Right lobe of liver (tissue), 6 donors: ENCODE results near the gene PRR29. TPM values are rescaled to one million over a fixed set of nuclear protein-coding genes. Genes with fewer than 3 reads are reported as not detected.
A peak's percentile ranks its signal among the peaks of the same experiment; 100 is the strongest.

Experiments
- ATAC-seq, 4 donors: fragments of 200-7000 bp; cut with Tn5 transposase; one replicate each; pipeline ENCODE4 v1.9.1; 2020; ENCODE audit warnings: mild to moderate bottlenecking in 4 of 4, moderate library complexity in 4 of 4
- DNase-seq, 3 donors: peaks; one replicate each; pipeline ENCODE4 v3.0.0-alpha.2; 2020
- H3K27ac ChIP-seq, 3 donors: fragments of 200-600 bp; one replicate each; pipeline ENCODE4 v1.8.0; 2022
- H3K27me3 ChIP-seq, 2 donors: fragments of 200-600 bp; one replicate each; pipeline ENCODE4 v1.8.0; 2022
- H3K36me3 ChIP-seq, 4 donors: fragments of 200-600 bp; sonication (generic) in 1 of 4; one replicate each; pipeline versions ENCODE4 v1.5.1 to v1.8.0; 2017 to 2022; ENCODE audit warnings: control low read depth in 1 of 4
- H3K4me1 ChIP-seq, 4 donors: fragments of 200-600 bp; sonication (generic) in 1 of 4; one replicate each; pipeline versions ENCODE4 v1.5.1 to v1.8.0; 2017 to 2022; ENCODE audit warnings: control low read depth in 1 of 4
- H3K4me3 ChIP-seq, 3 donors: fragments of 200-600 bp; one replicate each; pipeline ENCODE4 v1.8.0; 2022
- H3K9me3 ChIP-seq, 4 donors: fragments of 200-600 bp; sonication (generic) in 1 of 4; one replicate each; pipeline versions ENCODE4 v1.5.1 to v1.8.0; 2017 to 2022; ENCODE audit warnings: control low read depth in 1 of 4
- CTCF ChIP-seq, 4 donors: fragments of 200-600 bp in 3 of 4; fragments of 450-650 bp in 1 of 4; IDR thresholded peaks; one replicate each; pipeline versions ENCODE4 v1.5.1 to v1.8.0; 2016 to 2022; ENCODE audit warnings: antibody characterized with exemption in 4 of 4, mild to moderate bottlenecking in 2 of 4
- POLR2A ChIP-seq: fragments of 450-650 bp; IDR thresholded peaks from one replicate; pipeline ENCODE4 v1.6.1; 2017; ENCODE audit warnings: antibody characterized with exemption, mild to moderate bottlenecking
- WGBS: methylation state at CpG from one replicate; pipeline ENCODE4 v1.1.6; 2018; ENCODE audit warnings: low coverage, low lambda C conversion rate; ENCODE audit not compliant: insufficient coverage; ENCODE audit errors: missing lambda C conversion rate; 5-methylcytosine and 5-hydroxymethylcytosine counted together
- intact Hi-C, 2 donors: fragments of 100-400 bp; cut with DNase I; formaldehyde crosslinking; loops; one replicate each; pipeline versions ENCODE4 v1.11.2 to v1.14.1; 2022
- total RNA-seq, 6 experiments: library from RNA; depleted of rRNA in 2 of 6; stranded (reverse); fragments of >200 nt in 2 of 6; fragmentation: NEBNext Ultra II Directional in 3 of 6; extraction: Animal tissue kit (Norgen Biotek cat#: 25700) in 3 of 6; gene quantifications; one replicate each; pipeline versions ENCODE4 v1.1.0 to v1.2.4, GENCODE V29; 2016 to 2023
- donor health status: DM: no; HTN: yes; CAD: no.
- donor health status: DM: no; HTN: no; CAD: no.
- donor health status: DM: no; HTN: no; CAD: no.
- donor health status: DM: no; HTN: yes; CAD: no.
- donor health status: DM: no; HTN: yes; CAD: no.

The PRR29 gene
- total RNA-seq, 6 experiments from 2014 or later = 0.07 to 0.33 (median 0.12) TPM; not detected in 3

- Histone ChIP-seq H3K4me3 (no peak overlapping the region), H3K9me3 (no peaks in the 10 kb centered on the region), H3K27me3 (no peaks in the 10 kb centered on the region), H3K36me3 (no peaks in the 10 kb centered on the region), H3K4me1 (no peaks in the 10 kb centered on the region), H3K27ac (no peak overlapping the region)
- TF ChIP-seq POLR2A (no peak), CTCF (IDR thresholded peaks at IDR 0.05) (no peak)
- ATAC-seq = no peak
- WGBS = no CpG with 5 or more reads among the region's 9 CpGs
- DNase-seq = no peak
- intact Hi-C loops = no loop called here
These were observed 38.1 kb upstream of the PRR29 start for GRCh38 chr17:63960006-63960405.

- H3K4me3 ChIP-seq = no peak overlapping the region
- ATAC-seq (no peak), DNase-seq (no peak)
- 68% methylated on average over 6 of the region's 7 CpGs for WGBS
- no peaks in the 10 kb centered on the region for H3K9me3 ChIP-seq
- TF ChIP-seq CTCF (IDR thresholded peaks at IDR 0.05) (no peak), POLR2A (no peak)
- intact Hi-C loops = no loop called here
- H3K27me3 ChIP-seq = no peaks in the 10 kb centered on the region
- no peaks in the 10 kb centered on the region for H3K36me3 ChIP-seq
- no peaks in the 10 kb centered on the region for H3K4me1 ChIP-seq
- H3K27ac ChIP-seq = no peak overlapping the region
These were observed 37.7 kb upstream of the PRR29 start for GRCh38 chr17:63960430-63960829.

DNA sequence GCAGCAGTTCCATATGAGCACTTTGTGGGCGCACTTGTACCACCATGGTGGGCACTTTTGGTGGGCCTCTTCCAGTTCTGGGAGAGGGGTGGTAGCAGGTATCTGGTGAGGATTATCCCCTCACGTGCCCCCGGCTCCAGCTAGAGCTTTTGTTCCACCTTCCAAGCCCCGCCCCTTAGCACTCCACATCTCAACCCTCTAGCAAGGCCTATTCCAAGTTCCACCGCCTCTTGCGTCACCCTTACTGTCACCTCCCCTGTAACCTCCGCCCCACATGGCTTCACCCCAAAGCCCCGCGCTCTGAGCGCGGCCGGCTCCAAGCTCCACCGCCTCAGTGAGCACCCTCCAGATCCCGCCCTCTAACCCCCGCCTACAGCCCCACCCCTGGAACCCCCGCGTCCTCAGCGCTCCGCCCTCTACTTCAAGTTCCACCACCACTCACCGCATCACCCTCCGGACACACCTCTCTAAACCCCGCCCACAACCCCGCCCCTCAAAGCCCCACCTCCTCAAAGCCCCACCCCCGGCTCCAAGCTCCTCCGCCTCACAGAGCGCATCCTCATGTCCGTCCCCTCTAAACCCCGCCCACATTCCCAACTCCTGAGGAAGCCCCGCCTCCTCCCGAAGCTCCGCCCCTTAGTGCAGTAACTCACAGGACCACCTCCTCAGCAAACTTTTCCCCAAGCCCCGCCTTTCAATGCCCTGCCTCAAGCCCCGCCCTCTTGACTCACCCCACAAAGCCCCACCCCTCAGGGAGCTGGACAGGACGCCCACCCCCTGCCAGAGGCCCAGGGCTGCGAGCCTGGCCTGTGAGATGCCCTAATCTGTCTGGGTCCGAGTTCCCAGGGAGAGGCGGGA lies 36.6 kb upstream of the PRR29 start:
- H3K9me3 ChIP-seq = no peaks in the 10 kb centered on the region
- ATAC-seq (peak; percentile 78 to 80 (median 79)), DNase-seq (peak; percentile 75 to 84 (median 76))
- intact Hi-C loops = no loop called here
- H3K4me3 ChIP-seq = peak overlapping the region in 1 of 3 donors; percentile 24
- TF ChIP-seq CTCF (IDR thresholded peaks at IDR 0.05) (no peak), POLR2A (no peak)
- 21% methylated on average over 34 of the region's 37 CpGs for WGBS
- H3K36me3 ChIP-seq = no peaks in the 10 kb centered on the region
- no peak overlapping the region for H3K27ac ChIP-seq
- no peaks in the 10 kb centered on the region for H3K4me1 ChIP-seq
- H3K27me3 ChIP-seq = no peaks in the 10 kb centered on the region

DNA sequence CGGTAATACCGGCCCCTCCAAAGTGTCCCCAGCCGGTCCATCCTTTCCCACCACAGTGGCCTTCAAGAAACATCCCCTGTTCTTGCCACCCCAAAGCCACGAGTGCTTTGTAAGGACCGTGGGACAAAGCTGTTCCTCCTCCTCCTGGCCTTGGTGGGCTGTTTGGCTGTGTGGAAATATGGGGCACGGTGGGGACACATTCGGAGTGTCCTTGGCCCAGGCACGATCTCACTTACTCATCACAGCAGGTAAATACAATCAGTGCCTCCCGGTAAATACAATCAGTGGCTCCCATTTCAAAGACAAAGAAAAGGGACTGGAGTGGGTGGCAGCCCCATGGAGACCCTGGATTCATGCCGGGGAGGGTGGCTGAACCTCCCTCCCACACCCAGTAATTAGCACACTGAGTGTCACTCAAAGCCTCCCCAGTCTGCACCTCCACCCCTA lies 35.8 kb upstream of the PRR29 start:
- Histone ChIP-seq H3K36me3 (no peaks in the 10 kb centered on the region), H3K4me1 (no peaks in the 10 kb centered on the region), H3K27ac (peak overlapping the region in 1 of 3 donors; percentile 8), H3K9me3 (no peaks in the 10 kb centered on the region), H3K4me3 (no peak overlapping the region), H3K27me3 (no peaks in the 10 kb centered on the region)
- 57% methylated on average over 5 of the region's 10 CpGs for WGBS
- DNase-seq (no peak), ATAC-seq (no peak)
- intact Hi-C loops = no loop called here
- TF ChIP-seq CTCF (IDR thresholded peaks at IDR 0.05) (no peak), POLR2A (no peak)
